ENCODE results near the gene ANKS6. TPM values are rescaled to one million over a fixed set of nuclear protein-coding genes. Genes with fewer than 3 reads are reported as not detected.

ANKS6 gene
- total and polyA plus RNA-seq, 10 donors = 4.9 to 9.4 (median 7.0) TPM

DNA sequence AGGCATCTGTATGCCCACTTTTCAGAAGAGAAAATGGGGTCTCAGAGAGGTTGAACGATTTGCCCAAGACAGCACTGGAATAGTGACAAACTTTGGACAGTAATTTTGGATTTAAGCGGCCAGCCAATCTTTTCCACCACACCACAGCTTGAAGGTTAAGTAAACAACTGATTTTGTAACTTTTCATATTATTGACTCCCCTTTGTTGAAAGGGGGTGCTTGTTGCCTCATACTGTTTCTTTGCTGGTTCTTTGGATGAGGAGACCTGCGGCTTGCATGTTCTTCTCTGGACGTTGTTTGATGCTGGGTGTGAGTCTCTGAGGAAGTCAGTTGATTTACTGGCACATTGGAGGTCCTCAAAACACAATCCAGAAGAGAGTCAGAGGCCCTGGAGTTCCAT lies 76.0 kb downstream of the ANKS6 start:
- Histone ChIP-seq H3K4me1 (no peaks in the 10 kb centered on the region), H3K27me3 (replicated peaks in 1 of 7) (peaks cover 0 to 53% (median 0%) of the 10 kb centered on the region in 7 donors), H3K9me3 (peaks cover 0 to 16% (median 2%) of the 10 kb centered on the region in 8 donors), H3K27ac (no peak overlapping the region), H3K4me3 (no peak overlapping the region), H3K36me3 (no peaks in the 10 kb centered on the region)
- 79 to 87% (median 80%) methylated on average over 4 of the region's 4 CpGs for WGBS, 5 donors
- no peak for DNase-seq
- TF ChIP-seq POLR2AphosphoS5 (IDR thresholded peaks at IDR 0.05) (no peak), POLR2A (IDR thresholded peaks at IDR 0.05) (no peak)
- TF ChIP-seq, protein P1, sequence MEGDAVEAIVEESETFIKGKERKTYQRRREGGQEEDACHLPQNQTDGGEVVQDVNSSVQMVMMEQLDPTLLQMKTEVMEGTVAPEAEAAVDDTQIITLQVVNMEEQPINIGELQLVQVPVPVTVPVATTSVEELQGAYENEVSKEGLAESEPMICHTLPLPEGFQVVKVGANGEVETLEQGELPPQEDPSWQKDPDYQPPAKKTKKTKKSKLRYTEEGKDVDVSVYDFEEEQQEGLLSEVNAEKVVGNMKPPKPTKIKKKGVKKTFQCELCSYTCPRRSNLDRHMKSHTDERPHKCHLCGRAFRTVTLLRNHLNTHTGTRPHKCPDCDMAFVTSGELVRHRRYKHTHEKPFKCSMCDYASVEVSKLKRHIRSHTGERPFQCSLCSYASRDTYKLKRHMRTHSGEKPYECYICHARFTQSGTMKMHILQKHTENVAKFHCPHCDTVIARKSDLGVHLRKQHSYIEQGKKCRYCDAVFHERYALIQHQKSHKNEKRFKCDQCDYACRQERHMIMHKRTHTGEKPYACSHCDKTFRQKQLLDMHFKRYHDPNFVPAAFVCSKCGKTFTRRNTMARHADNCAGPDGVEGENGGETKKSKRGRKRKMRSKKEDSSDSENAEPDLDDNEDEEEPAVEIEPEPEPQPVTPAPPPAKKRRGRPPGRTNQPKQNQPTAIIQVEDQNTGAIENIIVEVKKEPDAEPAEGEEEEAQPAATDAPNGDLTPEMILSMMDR (IDR thresholded peaks at IDR 0.05 in 8 of 11, conservative IDR thresholded peaks at IDR 0.05 in 3 of 11) = no peak
- intact Hi-C loops (cut with DNase I; ENCODE audit: low total_unique reads) = no loop called here

DNA sequence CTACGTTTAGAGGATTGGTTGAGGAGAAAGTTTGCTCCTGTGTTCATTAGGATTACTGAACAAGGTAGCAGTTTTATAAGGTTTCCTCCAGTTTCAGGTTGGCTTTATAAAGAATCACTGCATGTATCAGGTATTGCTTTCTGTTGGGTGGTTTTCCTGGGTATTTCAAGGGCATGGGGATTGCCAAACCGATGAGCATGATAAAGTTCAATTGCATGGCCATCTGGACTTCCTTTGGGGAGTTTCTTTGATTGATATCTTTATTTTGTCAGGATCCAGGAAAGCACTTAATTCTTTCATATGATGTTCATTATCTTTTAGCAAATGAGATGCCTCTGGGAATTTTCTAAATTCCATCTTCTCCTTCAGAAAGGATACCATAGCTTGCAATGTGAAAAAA lies 77.3 kb downstream of the ANKS6 start:
- H3K36me3 ChIP-seq = no peaks in the 10 kb centered on the region
- TF ChIP-seq POLR2AphosphoS5 (IDR thresholded peaks at IDR 0.05) = no peak
- TF ChIP-seq, protein P1 (IDR thresholded peaks at IDR 0.05 in 8 of 11, conservative IDR thresholded peaks at IDR 0.05 in 3 of 11) = no peak
- no peak for TF ChIP-seq POLR2A (IDR thresholded peaks at IDR 0.05)
- H3K27ac ChIP-seq = no peak overlapping the region
- peaks cover 0 to 13% (median 2%) of the 10 kb centered on the region in 8 donors for H3K9me3 ChIP-seq
- H3K4me1 ChIP-seq = no peaks in the 10 kb centered on the region
- WGBS, 5 donors = 59 to 73% (median 66%) methylated on average over 2 of the region's 2 CpGs
- DNase-seq = no peak
- intact Hi-C loops (cut with DNase I; ENCODE audit: low total_unique reads) = no loop called here
- H3K4me3 ChIP-seq = no peak overlapping the region
- peaks cover 0 to 48% (median 0%) of the 10 kb centered on the region in 7 donors for H3K27me3 ChIP-seq (replicated peaks in 1 of 7)

DNA sequence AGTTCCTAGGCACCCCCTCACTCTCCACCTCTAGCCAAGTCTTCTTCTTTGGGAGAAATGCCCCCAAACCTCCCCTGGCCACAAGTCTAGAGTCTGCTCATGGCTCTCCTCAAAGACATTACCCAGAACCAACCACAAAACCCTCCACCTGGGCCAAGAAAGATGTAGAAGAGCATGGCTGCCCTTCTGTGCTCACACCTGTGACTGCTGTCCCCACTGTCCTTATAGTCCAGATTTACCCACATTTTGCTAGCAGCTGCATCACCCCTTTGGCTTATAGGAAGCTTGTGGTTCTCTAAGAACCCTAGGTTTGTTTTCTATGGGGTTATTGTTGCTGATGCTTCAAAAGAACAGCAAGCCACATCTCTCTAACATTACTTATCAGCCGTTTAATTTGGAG lies 81.5 kb downstream of the ANKS6 start:
- Histone ChIP-seq H3K4me1 (no peaks in the 10 kb centered on the region), H3K9me3 (peaks cover 0 to 8% (median 0%) of the 10 kb centered on the region in 8 donors), H3K27ac (no peak overlapping the region), H3K4me3 (no peak overlapping the region), H3K36me3 (no peaks in the 10 kb centered on the region), H3K27me3 (replicated peaks in 1 of 7) (peaks cover 0 to 59% (median 12%) of the 10 kb centered on the region in 7 donors)
- TF ChIP-seq POLR2A (IDR thresholded peaks at IDR 0.05) = no peak
- no peak for TF ChIP-seq POLR2AphosphoS5 (IDR thresholded peaks at IDR 0.05)
- TF ChIP-seq, protein P1 (IDR thresholded peaks at IDR 0.05 in 8 of 11, conservative IDR thresholded peaks at IDR 0.05 in 3 of 11) = no peak
- intact Hi-C loops (cut with DNase I; ENCODE audit: low total_unique reads) = no loop called here
- 36 to 81% (median 57%) methylated on average over 1 of the region's 1 CpG for WGBS, 5 donors
- DNase-seq = no peak

DNA sequence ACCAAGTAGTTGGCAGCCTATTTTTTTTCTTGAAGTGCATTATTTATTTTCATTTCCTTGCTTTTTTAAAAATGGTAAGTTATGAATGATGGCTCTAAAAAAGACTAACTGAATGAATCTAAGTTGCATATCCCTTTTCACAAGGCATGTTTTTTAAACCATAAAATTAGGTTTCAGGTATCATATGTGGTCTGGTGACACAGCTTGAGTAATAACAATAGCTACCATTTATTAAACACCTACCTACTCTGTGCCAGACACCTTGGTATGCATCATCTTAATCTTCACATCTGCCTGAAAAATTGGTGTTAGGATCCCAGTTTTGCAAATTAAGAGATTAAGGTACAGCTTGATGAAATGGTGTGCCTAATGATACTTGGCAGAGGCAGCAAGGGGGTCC lies 83.4 kb downstream of the ANKS6 start:
- Histone ChIP-seq H3K4me1 (peaks cover 0 to 16% (median 10%) of the 10 kb centered on the region in 6 donors), H3K27ac (no peak overlapping the region), H3K27me3 (replicated peaks in 1 of 7) (peaks cover 0 to 75% (median 29%) of the 10 kb centered on the region in 7 donors), H3K36me3 (no peaks in the 10 kb centered on the region), H3K9me3 (peaks cover 0 to 2% (median 0%) of the 10 kb centered on the region in 8 donors), H3K4me3 (no peak overlapping the region)
- no peak for DNase-seq
- intact Hi-C loops (cut with DNase I; ENCODE audit: low total_unique reads) = no loop called here
- no peak for TF ChIP-seq POLR2AphosphoS5 (IDR thresholded peaks at IDR 0.05)
- TF ChIP-seq, protein P1 (IDR thresholded peaks at IDR 0.05 in 8 of 11, conservative IDR thresholded peaks at IDR 0.05 in 3 of 11) = no peak
- no peak for TF ChIP-seq POLR2A (IDR thresholded peaks at IDR 0.05)

Data from spleen (tissue), 11 donors.